GM12873 (cell line): ENCODE measurements around the gene P2RX3.

Experiments used
- CTCF ChIP-seq: IDR thresholded peaks from 2 replicates; pipeline ENCODE4 v1.5.1; 2012; ENCODE audit warnings: low read depth, mild to moderate bottlenecking, moderate library complexity, low read length, control low read depth; ENCODE audit not compliant: insufficient read depth; ENCODE audit errors: missing control alignments

The P2RX3 gene

GRCh38 chr11:57358543-57358961 lies 20.4 kb downstream of the P2RX3 start:
- TF ChIP-seq CTCF = no peak

GRCh38 chr11:57358991-57359390 lies 20.8 kb downstream of the P2RX3 start:
- no peak for TF ChIP-seq CTCF

- no peak for TF ChIP-seq CTCF
Measured at GRCh38 chr11:57359396-57359795, 21.2 kb downstream of the P2RX3 start.

- TF ChIP-seq CTCF = no peak
Measured at GRCh38 chr11:57359896-57360690, 21.9 kb downstream of the P2RX3 start.

- TF ChIP-seq CTCF = no peak
Measured at GRCh38 chr11:57360991-57361390, 22.8 kb downstream of the P2RX3 start.

- no peak for TF ChIP-seq CTCF
Measured at GRCh38 chr11:57361926-57362325, 23.8 kb downstream of the P2RX3 start.

GRCh38 chr11:57363131-57364080 lies 25.3 kb downstream of the P2RX3 start:
- no peak for TF ChIP-seq CTCF
